T-cell (primary cell): ENCODE results near the gene CXXC5. TPM values are rescaled to one million over a fixed set of nuclear protein-coding genes. Genes with fewer than 3 reads are reported as not detected.

Experiments
- ATAC-seq, 4 experiments: fragments of 200-7000 bp in 3 of 4; fragments of 150-1000 bp in 1 of 4; cut with Tn5 transposase; replicated peaks in 1 of 4; 1 replicate in 3 of 4; 2 replicates in 1 of 4; pipeline ENCODE4 v1.10.0; 2021; ENCODE audit warnings: moderate library complexity in 3 of 4, mild to moderate bottlenecking in 2 of 4, moderate number of reproducible peaks in 1 of 4
- CTCF ChIA-PET, 2 donors: fragments of 300-600 bp; sonication (Branson Sonifier 250); formaldehyde crosslinking; loops; one replicate each; lab custom pipeline; 2022; ENCODE audit warnings: antibody characterized with exemption in 2 of 2; lab: Charles Lee
- POLR2A ChIA-PET, 2 donors: fragments of 300-600 bp; sonication (Branson Sonifier 250); formaldehyde crosslinking; loops; one replicate each; lab custom pipeline; 2022; ENCODE audit warnings: antibody characterized with exemption in 2 of 2; lab: Charles Lee
- DNase-seq, 35 experiments: peaks; one replicate each; pipeline versions ENCODE4 v3.0.0 to v3.0.0-alpha.2; 2013 to 2023
- H3K27ac ChIP-seq: one replicate; pipeline ENCODE4 v1.5.1; 2013; ENCODE audit warnings: low read length
- H3K27me3 ChIP-seq, 2 experiments: replicated peaks in 1 of 2; 1 replicate in 1 of 2; 2 replicates in 1 of 2; pipeline versions ENCODE4 v1.6.1 to v1.7.0; 2013; ENCODE audit warnings: low read length in 1 of 2, mixed read lengths in 1 of 2; ENCODE audit not compliant: control insufficient read depth in 2 of 2, insufficient read depth in 2 of 2; ENCODE audit errors: extremely low read depth in 1 of 2
- H3K36me3 ChIP-seq, 2 donors: 1 replicate in 1 of 2; 2 replicates in 1 of 2; pipeline versions ENCODE4 v1.6.1 to v1.7.0; 2013; ENCODE audit warnings: low read length in 1 of 2; ENCODE audit not compliant: control insufficient read depth in 2 of 2, insufficient read depth in 1 of 2; ENCODE audit errors: extremely low read depth in 1 of 2
- H3K4me1 ChIP-seq, 2 experiments: 1 replicate in 1 of 2; 2 replicates in 1 of 2; pipeline versions ENCODE4 v1.6.1 to v1.7.0; 2013; ENCODE audit warnings: low read length in 2 of 2, mixed read lengths in 1 of 2; ENCODE audit not compliant: insufficient read depth in 2 of 2, control insufficient read depth in 1 of 2; ENCODE audit errors: extremely low read depth in 1 of 2
- H3K4me3 ChIP-seq, 2 donors: 1 replicate in 1 of 2; 2 replicates in 1 of 2; pipeline versions ENCODE4 v1.5.1 to v1.7.0; 2013; ENCODE audit warnings: mild to moderate bottlenecking in 2 of 2, low read length in 1 of 2, moderate library complexity in 1 of 2; ENCODE audit not compliant: control insufficient read depth in 1 of 2; ENCODE audit errors: extremely low read depth in 1 of 2
- H3K9me3 ChIP-seq: 2 replicates; pipeline ENCODE4 v1.7.0; 2013
- H3K27ac Mint-ChIP-seq, 2 donors: one replicate each; pipeline ENCODE4 v1.8.0; 2020 to 2021; ENCODE audit warnings: mild to moderate bottlenecking in 2 of 2, mixed read lengths in 2 of 2
- H3K27me3 Mint-ChIP-seq, 2 donors: one replicate each; pipeline ENCODE4 v1.8.0; 2021 to 2022; ENCODE audit warnings: mixed read lengths in 2 of 2
- H3K36me3 Mint-ChIP-seq: one replicate; pipeline ENCODE4 v1.8.0; 2021; ENCODE audit warnings: mixed read lengths
- H3K4me1 Mint-ChIP-seq, 3 donors: one replicate each; pipeline ENCODE4 v1.8.0; 2020 to 2022; ENCODE audit warnings: mixed read lengths in 3 of 3, mild to moderate bottlenecking in 1 of 3
- H3K4me3 Mint-ChIP-seq, 3 donors: one replicate each; pipeline ENCODE4 v1.8.0; 2020 to 2022; ENCODE audit warnings: mild to moderate bottlenecking in 3 of 3, mixed read lengths in 3 of 3, moderate library complexity in 3 of 3
- H3K9me3 Mint-ChIP-seq, 3 donors: one replicate each; pipeline ENCODE4 v1.8.0; 2020 to 2022; ENCODE audit warnings: mixed read lengths in 3 of 3
- WGBS: methylation state at CpG from one replicate; pipeline ENCODE4 v1.1.5; 2013; ENCODE audit warnings: missing lambda C conversion rate; ENCODE audit not compliant: insufficient coverage; 5-methylcytosine and 5-hydroxymethylcytosine counted together
- total RNA-seq, 35 experiments: library from RNA in 6 of 35; stranded (reverse) in 6 of 35; fragments of 120-200 nt in 1 of 35; gene quantifications; one replicate each; pipeline versions ENCODE4 v1.2.1 to v1.2.4 and lab custom pipeline; 2013 to 2026

Gene CXXC5
- total RNA-seq, 5 donors from 2014 or later (not counting 1 experiment from before 2014, with no cell fraction given): 5.1 to 7.6 (median 6.2) TPM

DNA sequence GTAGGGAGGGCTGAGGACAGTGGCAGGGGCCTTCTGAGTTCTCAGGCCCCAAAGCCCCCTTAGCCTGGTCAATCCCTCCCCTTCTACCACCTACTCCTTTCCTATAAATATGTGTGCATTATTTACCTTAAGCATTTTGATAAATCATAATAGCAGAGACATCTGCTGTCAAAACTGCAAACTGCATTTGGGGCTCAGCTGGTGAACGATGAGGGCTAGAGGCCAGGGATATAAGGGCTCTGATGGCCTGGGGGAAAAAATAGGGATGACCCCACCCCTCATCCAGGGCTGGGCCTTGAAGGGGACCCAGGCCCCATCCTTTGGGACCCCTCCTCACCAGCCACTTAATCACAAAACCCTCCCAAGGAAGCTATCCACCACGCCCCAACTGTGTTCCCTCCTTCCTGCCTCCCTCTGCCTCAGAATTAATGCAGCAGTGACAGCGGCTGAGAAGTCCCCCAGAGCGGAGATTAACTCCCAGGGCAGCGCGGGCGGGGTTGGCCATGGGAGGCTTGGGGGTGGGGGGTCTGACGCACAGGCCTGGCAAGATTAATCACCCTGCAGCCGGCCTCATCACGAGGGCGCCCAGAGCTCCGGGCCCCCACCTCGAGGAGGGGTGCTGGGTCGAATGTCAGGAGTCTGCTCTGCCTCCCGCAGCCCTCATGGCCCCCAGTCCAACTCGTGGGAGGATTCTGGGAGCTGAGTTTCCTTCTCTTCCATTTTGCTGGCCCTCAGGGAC, 42.1 kb downstream of the CXXC5 start:
- peaks cover 0 to 10% (median 8%) of the 10 kb centered on the region in 3 donors for H3K4me1 Mint-ChIP-seq
- H3K9me3 ChIP-seq: no peaks in the 10 kb centered on the region
- ATAC-seq (peak; percentile 43 to 65 (median 47)), DNase-seq (peak in 3 of 35 experiments; percentile 11 to 58 (median 20))
- no peak overlapping the region for H3K4me3 ChIP-seq
- H3K27me3 ChIP-seq: peaks cover 0 to 30% of the 10 kb centered on the region in 2 experiments
- ChIA-PET POLR2A (no interaction called here), CTCF (interaction anchor here (0.5 to 3.2 kb wide), 10 partner anchors 20 to 1170 kb away, joined by 3 to 31 read pairs (median 4); no protein-coding TSS in a partner anchor)
- H3K27me3 Mint-ChIP-seq: no peaks in the 10 kb centered on the region
- WGBS: 65% methylated on average over 8 of the region's 16 CpGs
- H3K4me1 ChIP-seq: peaks cover 0 to 9% of the 10 kb centered on the region in 2 experiments
- no peak overlapping the region for H3K4me3 Mint-ChIP-seq
- no peak overlapping the region for H3K27ac ChIP-seq
- no peaks in the 10 kb centered on the region for H3K36me3 ChIP-seq
- no peak overlapping the region for H3K27ac Mint-ChIP-seq
- no peaks in the 10 kb centered on the region for H3K36me3 Mint-ChIP-seq
- no peaks in the 10 kb centered on the region for H3K9me3 Mint-ChIP-seq

DNA sequence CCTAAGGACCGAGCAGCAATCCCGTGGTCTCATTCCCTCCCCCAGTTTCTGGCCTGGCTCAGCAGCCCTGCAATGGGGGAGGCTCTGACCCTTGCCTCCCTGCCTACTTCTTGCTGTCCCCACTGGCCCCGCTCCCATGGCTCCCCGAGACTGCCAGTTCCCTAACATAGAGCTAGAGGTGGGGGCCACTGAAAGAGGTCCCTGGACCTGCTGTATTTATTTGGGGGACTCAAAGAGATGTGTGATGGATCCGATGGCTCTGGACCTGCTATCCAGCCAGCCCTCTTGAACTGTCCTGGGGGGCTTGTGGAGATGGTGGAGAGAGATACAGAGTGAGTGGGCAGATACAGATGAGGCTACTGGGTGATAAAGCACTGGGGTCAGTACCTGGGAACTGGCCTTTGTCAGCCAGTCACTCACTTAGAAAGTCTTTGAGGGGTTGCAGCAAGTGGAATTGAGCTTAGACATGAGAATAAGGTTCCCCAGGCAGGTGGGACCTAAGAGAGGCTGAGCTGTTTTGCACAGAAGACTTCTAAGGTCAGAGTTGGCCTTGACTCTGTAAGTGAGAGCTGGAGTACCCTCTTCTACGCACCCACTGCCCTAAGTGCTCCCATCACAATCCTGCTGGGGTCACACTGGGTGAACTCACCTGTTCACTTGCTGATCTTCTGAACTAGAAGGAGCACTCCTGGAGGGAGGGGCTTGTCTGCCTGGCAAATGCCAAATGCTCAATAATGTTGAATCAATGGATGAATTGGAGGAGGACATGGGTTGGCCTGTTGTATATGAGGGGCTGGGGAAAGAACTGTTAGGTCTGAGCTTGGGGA, 42.9 kb downstream of the CXXC5 start:
- no peak overlapping the region for H3K27ac ChIP-seq
- H3K9me3 ChIP-seq: no peaks in the 10 kb centered on the region
- peaks cover 0 to 8% of the 10 kb centered on the region in 2 experiments for H3K4me1 ChIP-seq
- H3K36me3 ChIP-seq: no peaks in the 10 kb centered on the region
- no peak for DNase-seq
- Mint-ChIP-seq H3K27me3 (peaks cover 0 to 3% of the 10 kb centered on the region in 2 donors), H3K9me3 (no peaks in the 10 kb centered on the region), H3K27ac (no peak overlapping the region), H3K4me1 (peaks cover 0 to 6% (median 5%) of the 10 kb centered on the region in 3 donors), H3K36me3 (no peaks in the 10 kb centered on the region), H3K4me3 (no peak overlapping the region)
- POLR2A ChIA-PET: no interaction called here
- peaks cover 0 to 32% of the 10 kb centered on the region in 2 experiments for H3K27me3 ChIP-seq
- no peak for ATAC-seq
- H3K4me3 ChIP-seq: no peak overlapping the region
- WGBS: 93% methylated on average over 4 of the region's 6 CpGs
- CTCF ChIA-PET: interaction anchor here (0.9 to 3.2 kb wide), 6 partner anchors 20 to 271 kb away, joined by 3 to 31 read pairs (median 6); no protein-coding TSS in a partner anchor

DNA sequence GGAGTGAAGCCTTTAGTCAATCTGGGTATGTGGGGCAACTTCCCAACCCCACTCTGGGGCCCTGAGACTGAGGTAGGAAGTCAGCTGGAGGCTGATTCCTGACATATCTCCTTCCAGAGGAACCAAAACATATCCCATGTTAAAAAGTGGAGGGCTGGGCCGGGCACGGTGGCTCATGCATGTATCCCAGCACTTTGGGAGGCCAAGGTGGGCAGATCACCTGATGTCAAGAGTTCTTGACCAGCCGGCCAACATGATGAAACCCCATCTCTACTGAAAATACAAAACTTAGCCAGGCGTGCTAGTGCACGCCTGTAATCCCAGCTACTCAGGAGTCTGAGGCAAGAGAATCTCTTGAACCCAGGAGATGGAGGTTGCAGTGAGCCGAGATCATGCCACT, 44.0 kb downstream of the CXXC5 start:
- H3K27me3 ChIP-seq: peaks cover 0 to 43% of the 10 kb centered on the region in 2 experiments
- DNase-seq: no peak
- no peaks in the 10 kb centered on the region for H3K9me3 Mint-ChIP-seq
- no peak for ATAC-seq
- no peak overlapping the region for H3K27ac Mint-ChIP-seq
- H3K4me1 ChIP-seq: peaks cover under 1 to 16% of the 10 kb centered on the region in 2 experiments
- no peaks in the 10 kb centered on the region for H3K9me3 ChIP-seq
- H3K27me3 Mint-ChIP-seq: peaks cover 0 to 10% of the 10 kb centered on the region in 2 donors
- no peaks in the 10 kb centered on the region for H3K36me3 ChIP-seq
- H3K27ac ChIP-seq: no peak overlapping the region
- no peak overlapping the region for H3K4me3 Mint-ChIP-seq
- 77% methylated on average over 5 of the region's 6 CpGs for WGBS
- CTCF ChIA-PET: no interaction called here
- POLR2A ChIA-PET: no interaction called here
- no peak overlapping the region for H3K4me3 ChIP-seq
- peaks cover 4 to 12% (median 7%) of the 10 kb centered on the region in 3 donors for H3K4me1 Mint-ChIP-seq
- H3K36me3 Mint-ChIP-seq: no peaks in the 10 kb centered on the region

DNA sequence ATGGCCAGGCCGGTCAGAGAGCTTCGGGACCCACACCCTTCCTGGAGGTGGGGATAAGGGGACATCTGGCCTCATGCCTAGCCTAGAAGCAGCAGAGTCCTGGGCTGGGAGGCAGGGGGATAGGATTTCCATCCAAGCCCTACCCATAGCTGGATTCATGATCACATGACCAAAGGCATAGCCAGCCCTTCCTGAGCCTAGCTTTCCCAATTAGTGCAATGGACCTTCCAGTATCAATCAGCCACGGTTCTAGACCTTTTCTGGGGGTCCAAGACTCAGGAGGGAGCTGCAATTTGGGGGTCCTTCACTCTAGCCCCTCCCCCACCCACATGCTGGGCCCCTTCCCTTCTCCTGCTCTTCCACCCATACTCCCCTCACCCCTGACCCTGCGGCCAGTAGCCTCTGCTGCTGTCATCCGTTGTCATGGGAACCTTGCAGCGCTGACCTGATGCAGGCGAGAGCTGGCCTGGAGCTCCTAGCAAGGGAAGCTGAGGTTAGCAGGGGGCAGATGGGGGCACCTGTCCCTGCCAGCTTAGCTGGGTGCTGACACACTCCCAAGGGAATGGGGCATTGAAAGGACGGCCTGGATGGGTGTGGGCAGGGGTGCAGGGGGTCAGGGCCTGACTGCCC, 44.6 kb downstream of the CXXC5 start:
- CTCF ChIA-PET: interaction anchor here (0.7 to 1.1 kb wide), 3 partner anchors 59 to 299 kb away, joined by 3 to 4 read pairs (median 3); no protein-coding TSS in a partner anchor
- H3K36me3 ChIP-seq: no peaks in the 10 kb centered on the region
- 82% methylated on average over 4 of the region's 8 CpGs for WGBS
- H3K4me1 ChIP-seq: peaks cover 3 to 23% of the 10 kb centered on the region in 2 experiments
- no peak overlapping the region for H3K4me3 ChIP-seq
- H3K4me3 Mint-ChIP-seq: no peak overlapping the region
- H3K4me1 Mint-ChIP-seq: peaks cover 6 to 12% (median 10%) of the 10 kb centered on the region in 3 donors
- peaks cover 0 to 10% of the 10 kb centered on the region in 2 donors for H3K27me3 Mint-ChIP-seq
- no peak overlapping the region for H3K27ac Mint-ChIP-seq
- no peaks in the 10 kb centered on the region for H3K9me3 ChIP-seq
- no peak for DNase-seq
- H3K27ac ChIP-seq: no peak overlapping the region
- POLR2A ChIA-PET: interaction anchor here in 1 of 2 donors (0.5 to 0.7 kb wide), 3 partner anchors 79 to 156 kb away, joined by 3 to 5 read pairs (median 3); no protein-coding TSS in a partner anchor
- no peak for ATAC-seq
- peaks cover 0 to 49% of the 10 kb centered on the region in 2 experiments for H3K27me3 ChIP-seq
- no peaks in the 10 kb centered on the region for H3K36me3 Mint-ChIP-seq
- H3K9me3 Mint-ChIP-seq: no peaks in the 10 kb centered on the region

DNA sequence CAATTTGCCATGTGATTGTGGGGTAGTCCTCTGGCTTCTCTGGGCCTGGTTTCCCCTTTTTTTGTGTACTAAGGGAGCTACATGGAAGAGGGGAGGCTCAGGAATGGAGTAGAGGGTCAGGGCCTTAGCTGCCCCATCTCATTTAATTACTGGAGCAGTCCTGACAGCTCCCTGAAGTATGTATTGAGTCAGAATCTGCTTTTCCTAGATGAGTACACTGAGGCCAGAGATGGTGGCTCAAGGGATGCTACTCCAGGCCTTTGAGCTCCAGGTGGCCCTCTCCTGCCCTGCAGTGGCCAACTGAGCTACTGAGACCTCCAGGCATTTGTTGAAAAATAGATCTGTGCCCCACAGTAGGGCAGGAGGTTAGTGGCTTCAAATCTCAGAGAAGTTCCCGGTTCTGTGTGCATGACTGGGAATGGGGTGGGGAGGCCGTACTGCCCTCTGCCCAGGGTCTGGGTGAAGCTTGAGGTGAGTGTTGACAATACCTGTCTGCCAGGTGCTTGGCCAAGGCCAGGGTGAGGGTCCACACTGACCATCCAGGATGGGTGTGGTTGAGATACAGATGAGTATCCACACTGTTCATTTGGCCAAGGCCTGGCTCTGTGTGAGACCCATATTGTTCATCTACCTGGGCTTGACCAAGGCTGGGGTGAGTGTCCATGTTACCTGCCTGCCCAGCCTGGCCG, 45.7 kb downstream of the CXXC5 start:
- ATAC-seq (no peak), DNase-seq (no peak)
- Mint-ChIP-seq H3K4me3 (no peak overlapping the region), H3K27me3 (peaks cover 4 to 18% of the 10 kb centered on the region in 2 donors), H3K4me1 (peaks cover 11 to 23% (median 16%) of the 10 kb centered on the region in 3 donors), H3K9me3 (no peaks in the 10 kb centered on the region), H3K27ac (no peak overlapping the region), H3K36me3 (no peaks in the 10 kb centered on the region)
- 100% methylated on average over 2 of the region's 3 CpGs for WGBS
- peaks cover 0 to 55% of the 10 kb centered on the region in 2 experiments for H3K27me3 ChIP-seq
- no peak overlapping the region for H3K4me3 ChIP-seq
- no peaks in the 10 kb centered on the region for H3K9me3 ChIP-seq
- no peak overlapping the region for H3K27ac ChIP-seq
- CTCF ChIA-PET: interaction anchor here (0.6 to 1.1 kb wide), 3 partner anchors 60 to 288 kb away, joined by 3 to 6 read pairs (median 3); no protein-coding TSS in a partner anchor
- H3K4me1 ChIP-seq: peaks cover 4 to 33% of the 10 kb centered on the region in 2 experiments
- POLR2A ChIA-PET: interaction anchor here in 1 of 2 donors (0.7 kb wide), 1 partner anchor 80 kb away, joined by 5 read pairs; no protein-coding TSS in a partner anchor
- H3K36me3 ChIP-seq: no peaks in the 10 kb centered on the region
